HG03460 (cell line): ENCODE measurements around the gene XPO1.
A peak's percentile ranks its signal among the peaks of the same experiment; 100 is the strongest.
"Not testable (repeated sequence)": the region's sequence is repeated elsewhere in the genome, so short reads cannot be mapped to it uniquely, and the experiment has no call there.

Experiments
- ATAC-seq: cut with Tn5 transposase; IDR thresholded peaks from one replicate; pipeline ENCODE4 v1.9.1; 2021; ENCODE audit not compliant: unreplicated experiment

The XPO1 gene, protein sequence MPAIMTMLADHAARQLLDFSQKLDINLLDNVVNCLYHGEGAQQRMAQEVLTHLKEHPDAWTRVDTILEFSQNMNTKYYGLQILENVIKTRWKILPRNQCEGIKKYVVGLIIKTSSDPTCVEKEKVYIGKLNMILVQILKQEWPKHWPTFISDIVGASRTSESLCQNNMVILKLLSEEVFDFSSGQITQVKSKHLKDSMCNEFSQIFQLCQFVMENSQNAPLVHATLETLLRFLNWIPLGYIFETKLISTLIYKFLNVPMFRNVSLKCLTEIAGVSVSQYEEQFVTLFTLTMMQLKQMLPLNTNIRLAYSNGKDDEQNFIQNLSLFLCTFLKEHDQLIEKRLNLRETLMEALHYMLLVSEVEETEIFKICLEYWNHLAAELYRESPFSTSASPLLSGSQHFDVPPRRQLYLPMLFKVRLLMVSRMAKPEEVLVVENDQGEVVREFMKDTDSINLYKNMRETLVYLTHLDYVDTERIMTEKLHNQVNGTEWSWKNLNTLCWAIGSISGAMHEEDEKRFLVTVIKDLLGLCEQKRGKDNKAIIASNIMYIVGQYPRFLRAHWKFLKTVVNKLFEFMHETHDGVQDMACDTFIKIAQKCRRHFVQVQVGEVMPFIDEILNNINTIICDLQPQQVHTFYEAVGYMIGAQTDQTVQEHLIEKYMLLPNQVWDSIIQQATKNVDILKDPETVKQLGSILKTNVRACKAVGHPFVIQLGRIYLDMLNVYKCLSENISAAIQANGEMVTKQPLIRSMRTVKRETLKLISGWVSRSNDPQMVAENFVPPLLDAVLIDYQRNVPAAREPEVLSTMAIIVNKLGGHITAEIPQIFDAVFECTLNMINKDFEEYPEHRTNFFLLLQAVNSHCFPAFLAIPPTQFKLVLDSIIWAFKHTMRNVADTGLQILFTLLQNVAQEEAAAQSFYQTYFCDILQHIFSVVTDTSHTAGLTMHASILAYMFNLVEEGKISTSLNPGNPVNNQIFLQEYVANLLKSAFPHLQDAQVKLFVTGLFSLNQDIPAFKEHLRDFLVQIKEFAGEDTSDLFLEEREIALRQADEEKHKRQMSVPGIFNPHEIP (N-terminal part only)

DNA sequence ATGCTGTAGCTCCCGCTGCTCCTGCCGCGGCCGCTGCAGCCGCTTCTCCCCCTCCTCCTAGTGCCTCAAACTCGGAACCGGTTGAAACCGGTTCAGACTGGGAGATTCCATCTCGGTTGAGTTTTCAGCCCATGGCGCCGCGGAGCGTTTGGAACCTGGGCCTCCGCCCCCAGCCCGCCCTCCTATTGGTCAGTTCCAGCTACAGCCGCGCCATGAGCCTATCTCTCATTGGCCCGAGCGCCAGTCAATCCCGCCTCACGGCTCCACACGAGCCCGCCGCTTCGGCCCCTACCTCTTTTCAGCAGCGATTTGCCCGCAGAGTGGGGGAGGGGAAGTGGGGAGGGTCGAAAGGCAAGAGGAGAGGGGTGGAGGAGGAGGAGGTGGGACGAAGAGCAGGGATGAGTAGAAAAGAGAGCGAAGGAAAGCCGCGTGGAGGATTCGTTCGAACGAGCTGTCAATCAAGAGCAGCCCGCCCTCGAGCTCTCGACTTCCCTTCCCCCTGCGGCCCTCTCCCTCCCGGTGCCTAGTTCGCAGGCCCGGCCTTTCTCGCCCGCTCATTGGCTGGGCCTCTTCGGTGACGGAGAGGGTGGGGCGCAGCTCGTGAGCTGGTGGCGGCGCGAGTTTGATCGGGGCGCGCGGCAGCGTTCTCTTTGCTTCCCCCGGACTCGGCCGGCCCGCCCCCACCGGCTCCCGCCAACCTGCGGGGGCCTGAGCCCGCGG, at the start of gene XPO1:
XPO1 (minus strand) TSS at position 157 of the 720 bp plus-strand sequence. CDS start 4,459 bp downstream, outside the sequence.
- peak; percentile 79 for ATAC-seq

DNA sequence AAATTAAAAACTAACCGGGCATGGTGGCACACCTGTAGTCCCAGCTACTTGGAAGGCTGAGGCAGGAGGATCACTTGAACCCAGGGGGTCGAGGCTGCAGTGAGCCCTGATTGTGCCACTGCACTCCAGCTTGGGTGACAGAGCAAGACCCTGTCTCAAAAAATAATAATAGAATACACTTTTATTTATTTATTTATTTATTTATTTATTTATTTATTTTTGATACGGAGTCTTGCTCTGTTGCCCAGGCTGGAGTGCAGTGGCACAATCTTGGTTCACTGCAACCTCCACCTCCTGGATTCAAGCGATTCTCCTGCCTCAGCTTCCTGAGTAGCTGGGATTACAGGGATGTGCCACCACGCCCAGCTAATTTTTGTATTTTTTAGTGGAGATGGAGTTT, 48.8 kb upstream of the XPO1 start:
- not testable (repeated sequence) for ATAC-seq

DNA sequence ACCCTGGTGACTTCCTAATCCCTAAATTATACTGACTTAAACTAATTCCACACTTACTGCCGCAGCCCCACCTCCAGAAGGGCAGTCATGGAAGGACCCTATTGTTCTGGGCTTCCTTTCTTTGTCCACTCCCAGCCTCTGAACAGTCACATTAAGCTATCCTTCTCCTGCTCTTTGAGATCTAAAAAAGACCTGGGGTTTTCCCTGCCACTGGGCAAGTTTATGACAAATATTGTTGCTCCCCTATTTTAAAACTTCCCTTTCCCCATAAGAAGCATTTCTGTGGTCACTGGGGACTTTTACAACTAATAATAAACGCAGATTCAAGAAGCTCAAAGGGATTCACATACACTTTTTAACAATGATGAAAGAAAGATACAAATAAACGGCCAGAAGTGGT, 47.2 kb upstream of the XPO1 start:
- no peak for ATAC-seq

DNA sequence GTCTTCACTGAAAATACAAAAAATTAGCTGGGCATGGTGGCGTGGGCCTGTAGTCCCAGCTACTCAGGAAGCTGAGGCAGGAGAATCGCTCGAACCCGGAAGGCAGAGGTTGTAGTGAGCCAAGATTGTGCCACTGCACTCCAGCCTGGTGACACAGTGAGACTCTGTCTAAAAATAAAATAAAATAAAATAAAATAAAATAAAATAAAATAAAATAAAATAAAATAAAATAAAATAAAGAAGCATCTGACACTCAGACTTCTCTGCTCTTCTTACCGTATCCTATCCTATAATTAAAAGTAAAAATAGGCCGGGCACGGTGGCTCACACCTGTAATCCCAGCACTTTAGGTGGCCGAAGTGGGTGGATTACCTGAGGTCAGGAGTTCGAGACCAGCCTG, 46.2 kb upstream of the XPO1 start:
- ATAC-seq, result not testable (repeated sequence)

DNA sequence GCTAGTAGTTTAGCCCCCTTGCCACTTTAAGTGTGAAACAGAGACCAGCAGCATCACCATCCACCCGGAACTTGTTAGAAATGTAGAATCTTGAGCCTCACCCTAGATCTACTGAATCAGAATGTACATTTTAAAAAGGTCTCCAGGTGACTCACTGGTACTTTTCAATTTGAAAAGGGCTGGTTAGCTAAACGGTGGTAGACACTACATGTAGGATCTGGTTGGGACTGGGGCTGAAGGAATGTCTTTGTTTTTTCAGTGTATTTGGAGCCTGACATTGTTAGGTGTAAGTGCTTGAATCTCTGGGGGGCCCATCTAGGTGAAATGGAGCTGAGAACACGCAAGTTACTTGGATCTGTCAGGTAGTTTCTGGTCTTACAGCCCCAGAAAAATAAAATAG, 44.0 kb upstream of the XPO1 start:
- no peak for ATAC-seq

DNA sequence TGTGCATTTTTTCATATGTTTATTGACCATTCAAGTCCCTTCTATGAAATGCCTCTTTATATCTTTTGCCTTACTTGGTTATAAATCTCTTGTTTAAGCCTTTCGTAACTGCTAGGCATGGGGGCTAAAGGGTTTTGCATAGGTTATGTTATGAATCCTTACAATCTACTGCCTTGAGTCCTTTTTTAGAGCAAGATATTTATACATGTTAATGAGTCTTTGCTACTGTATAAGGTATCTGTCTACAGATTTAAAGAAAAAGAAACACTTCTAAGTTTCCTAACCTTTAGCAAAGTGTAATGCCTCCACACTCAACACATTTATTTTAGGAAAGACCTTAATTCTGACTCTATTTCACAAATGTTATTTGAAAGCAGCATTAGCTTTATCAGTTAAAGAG, 43.6 kb upstream of the XPO1 start:
- no peak for ATAC-seq

DNA sequence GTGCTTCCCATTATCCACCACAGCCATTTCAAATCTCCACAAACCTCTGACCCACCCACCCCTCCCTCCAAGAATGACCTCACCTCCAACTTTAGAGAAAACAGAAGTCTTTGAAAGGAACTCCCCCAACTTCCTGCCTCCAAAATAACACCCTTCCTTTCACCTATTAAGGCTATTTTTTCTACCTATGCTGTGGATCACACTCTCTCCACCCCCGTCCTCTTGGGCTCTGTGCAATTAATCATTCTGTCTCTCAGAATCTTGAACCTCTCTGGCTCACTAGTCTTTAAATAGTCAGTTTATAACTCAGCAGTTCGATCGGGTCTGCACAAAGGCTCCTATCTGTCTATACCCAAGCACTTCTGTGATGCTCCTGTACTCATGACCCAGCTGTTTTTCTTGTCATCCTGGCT, 37.3 kb upstream of the XPO1 start:
- ATAC-seq, result no peak

DNA sequence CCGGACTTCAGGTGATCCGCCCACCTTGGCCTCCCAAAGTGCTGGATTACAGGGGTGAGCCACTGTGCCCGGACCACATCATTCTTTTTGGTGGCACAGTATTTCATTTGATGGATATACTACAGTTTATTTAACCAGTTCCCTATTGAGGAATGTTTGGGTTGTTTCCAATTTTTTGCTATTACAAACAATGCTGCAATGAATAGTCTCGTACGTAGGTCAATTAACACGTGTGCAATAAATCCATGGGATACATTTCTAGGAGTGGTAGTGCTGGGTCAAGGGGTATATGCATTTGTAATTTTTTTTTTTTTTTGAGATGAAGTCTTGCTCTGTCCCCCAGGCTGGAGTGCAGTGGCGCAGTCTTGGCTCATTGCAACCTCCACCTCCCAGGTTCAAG, 28.4 kb upstream of the XPO1 start:
- ATAC-seq, result no peak

DNA sequence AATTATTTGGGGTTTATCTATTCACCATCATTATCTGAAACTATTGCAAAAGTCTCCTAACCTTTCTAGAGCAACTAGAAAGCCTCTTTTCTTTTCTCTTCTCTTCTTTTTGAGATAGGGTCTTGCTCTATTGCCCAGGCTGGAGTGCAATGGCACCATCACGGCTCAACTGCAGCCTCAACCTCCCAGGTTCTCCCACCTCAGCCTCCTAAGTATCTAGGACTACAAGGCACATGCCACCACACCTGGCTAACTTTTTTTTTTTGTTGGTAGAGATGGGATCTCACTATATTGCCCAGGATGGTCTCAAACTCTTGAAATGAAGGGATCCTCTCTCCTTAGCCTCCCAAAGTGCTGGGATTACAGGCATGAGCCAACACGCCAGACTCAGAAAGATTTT, 24.5 kb upstream of the XPO1 start:
- no peak for ATAC-seq

DNA sequence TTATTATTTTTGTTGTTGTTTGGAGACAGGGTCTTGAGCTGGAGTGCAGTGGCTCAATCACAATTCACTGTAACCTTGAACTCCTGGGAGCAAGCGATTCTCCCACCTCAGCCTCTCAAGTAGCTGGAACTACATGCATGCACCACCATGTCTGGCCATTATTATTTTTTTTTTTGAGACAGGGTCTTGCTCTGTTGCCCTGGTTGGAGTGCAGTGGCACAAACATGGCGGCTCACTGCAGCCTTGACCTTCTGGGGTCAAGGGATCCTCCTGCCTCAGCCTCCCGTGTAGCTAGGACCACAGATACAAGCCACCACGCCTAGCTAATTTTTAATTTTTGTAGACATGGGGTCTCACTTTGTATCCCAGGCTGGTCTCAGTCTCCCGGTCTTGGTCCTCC, 20.0 kb upstream of the XPO1 start:
- no peak for ATAC-seq

DNA sequence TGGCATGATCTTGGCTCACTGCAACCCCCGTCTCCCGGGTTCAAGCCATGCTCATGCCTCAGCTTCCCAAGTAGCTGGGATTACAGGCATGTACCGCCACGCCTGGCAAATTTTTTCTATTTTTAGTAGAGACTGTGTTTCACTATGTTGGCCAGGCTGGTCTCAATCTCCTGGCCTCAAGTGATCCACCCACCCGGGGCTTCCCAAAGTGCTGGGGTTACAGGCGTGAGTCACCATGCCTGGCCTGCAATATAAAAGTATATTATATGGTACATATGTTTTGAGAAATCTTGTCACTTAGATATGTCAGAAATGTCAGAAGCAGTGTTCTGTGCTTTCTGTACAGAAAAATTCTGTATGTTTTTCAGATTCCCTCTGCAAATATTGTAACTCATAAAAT, 19.2 kb upstream of the XPO1 start:
- no peak for ATAC-seq

DNA sequence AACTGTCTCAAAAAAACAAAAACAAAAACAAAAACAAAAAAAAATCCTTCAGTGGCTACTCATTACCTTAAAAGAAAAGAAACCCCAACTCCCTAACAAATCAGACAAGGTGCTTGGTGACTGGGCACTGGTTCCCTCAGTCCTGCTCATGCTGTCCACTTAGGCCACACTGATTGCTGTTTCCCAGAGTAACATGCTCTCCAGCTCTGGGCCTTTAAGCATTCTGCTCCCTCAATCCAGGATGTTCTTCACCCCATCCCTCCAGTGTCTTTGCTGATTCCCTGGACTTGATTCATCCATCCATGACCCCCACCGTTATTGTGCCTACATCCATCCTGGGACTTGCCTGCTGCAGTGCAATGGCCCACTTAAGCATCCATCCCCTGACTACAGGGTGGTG, 16.4 kb upstream of the XPO1 start:
- ATAC-seq, result no peak

DNA sequence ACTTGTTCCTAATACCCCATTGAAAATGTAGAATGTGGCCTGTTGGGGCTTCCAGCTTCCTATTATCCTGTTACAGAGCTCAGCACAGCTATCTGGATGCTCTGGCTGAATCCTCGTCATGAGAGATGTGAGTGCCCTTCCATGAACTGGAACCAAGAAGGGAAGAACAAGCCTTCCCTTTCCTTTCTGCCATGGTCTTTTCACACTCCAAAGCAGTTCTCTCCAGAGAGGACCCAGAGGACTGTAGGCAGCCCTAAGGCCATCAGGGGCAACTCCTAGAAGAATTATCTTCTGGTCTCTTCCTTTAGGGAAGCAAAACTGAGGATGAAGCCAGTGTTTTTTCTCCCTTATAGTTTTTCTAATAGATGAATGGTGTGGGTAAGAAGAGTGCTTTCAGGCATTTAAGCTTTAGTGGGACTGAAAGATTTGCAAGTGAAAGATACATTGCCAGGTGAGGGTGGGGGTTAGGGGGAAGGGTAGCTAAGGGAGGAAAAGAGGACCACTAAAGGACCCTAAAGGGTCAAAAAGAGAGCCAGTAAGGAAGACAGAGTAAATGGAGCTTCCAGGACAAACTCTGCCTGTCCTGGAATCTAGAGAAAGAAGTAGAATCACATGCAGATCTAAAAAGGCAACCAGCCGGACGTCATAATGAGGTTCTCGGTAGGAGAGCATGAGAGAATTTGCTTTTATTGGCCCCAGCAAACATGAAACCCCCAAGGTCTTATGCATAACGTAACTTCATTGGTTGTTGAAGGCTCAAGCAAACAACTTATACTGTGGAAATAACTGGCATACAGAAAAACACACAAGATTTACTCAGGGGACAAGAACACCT, 12.4 kb upstream of the XPO1 start:
- ATAC-seq, result no peak

DNA sequence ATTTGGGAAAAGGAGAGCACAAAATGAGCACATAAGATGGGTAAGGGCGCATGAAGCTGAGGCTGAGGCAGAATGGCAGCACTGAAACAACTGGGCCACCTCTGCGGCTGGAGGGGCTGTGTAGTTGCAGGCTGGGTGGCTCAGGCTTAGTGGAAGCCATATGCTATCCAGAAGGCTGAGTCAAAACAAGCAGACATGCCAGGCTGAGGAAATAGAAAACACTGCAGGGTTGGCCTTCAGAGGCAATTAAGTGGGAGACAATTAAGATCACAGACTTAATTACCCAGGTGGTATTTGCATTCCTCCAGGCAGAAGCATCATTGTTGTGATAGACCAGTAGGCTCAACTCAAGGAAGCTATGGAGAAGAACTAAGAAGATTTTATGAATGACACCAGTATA, 11.4 kb upstream of the XPO1 start:
- ATAC-seq, result no peak

DNA sequence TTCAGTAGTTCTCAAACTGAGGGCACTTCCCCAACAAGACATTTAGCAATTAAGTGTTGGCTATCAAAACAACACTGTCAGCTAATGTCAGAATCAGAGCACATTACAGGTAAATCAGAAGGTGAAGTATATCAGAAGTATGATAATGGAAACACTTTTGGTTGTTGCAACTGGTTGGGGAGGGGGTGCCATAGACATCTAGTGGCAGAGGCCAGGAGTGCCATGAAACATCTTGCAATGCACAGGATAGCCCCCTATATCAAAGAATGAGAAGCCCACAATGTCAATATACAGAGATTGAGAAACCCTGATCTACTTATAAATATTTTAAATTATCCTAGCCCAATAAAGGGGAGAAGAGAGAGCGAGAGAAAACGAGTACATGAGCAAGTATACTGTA, 4.9 kb upstream of the XPO1 start:
- no peak for ATAC-seq

DNA sequence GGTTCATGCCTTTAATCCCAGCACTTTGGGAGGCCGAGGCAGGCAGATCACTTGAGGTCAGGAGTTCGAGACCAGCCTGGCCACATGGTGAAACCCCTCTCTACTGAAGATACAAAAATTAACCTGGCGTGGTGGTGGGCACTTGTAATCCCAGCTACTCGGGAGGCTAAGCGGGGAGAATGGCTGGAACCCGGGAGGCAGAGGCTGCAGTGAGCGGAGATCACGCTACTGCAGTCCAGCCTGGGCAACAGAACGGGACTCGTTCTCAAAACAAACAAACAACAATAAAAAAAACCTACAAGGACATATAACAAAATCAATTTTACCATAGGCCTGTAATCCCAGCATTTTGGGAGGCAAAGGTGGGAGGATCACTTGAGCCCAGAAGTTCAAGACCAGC, 2.0 kb upstream of the XPO1 start:
- ATAC-seq, result not testable (repeated sequence)

DNA sequence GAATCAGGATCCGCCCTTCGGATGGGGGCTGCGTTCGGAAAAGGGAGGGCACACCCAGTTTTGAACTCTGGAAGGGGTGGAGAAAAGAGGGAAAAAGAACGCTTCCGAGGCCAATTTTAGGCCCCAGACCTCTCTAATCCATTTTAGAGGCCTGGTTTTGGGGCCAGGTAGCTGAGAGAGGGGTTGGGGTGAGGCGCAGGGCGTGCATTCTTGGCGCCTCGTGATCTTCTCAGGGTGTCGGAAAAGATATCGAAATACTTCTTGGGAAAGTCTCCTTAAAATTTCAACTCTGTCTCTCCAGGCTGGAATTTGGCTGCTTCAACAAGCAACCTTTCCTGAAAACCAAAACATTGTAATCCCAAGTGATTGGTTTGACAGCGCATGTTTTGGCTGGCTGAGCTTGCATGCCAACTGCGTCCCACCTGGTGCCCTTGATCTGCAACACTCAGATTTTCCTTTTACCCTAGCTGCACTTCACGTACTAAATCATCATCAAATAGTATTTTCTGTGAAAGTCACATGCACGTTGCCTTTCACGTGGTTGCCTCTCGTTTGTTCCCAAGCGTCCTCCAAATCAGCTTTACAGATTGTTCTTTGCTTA, 864 bp upstream of the XPO1 start:
- ATAC-seq, result no peak

DNA sequence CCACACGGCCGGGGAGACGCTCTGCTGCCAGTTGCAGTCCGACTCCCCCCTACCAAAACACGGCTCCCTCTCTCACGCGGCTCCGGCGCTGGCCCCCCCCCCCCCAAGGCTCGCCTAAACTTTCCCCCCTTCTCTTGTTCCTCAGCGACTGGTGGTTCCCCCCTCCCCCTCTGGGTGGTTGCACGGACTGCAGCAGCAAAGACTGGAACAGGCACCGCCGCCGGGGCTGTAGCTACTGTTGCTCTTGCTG, 281 bp downstream of the XPO1 start:
- ATAC-seq, result no peak

DNA sequence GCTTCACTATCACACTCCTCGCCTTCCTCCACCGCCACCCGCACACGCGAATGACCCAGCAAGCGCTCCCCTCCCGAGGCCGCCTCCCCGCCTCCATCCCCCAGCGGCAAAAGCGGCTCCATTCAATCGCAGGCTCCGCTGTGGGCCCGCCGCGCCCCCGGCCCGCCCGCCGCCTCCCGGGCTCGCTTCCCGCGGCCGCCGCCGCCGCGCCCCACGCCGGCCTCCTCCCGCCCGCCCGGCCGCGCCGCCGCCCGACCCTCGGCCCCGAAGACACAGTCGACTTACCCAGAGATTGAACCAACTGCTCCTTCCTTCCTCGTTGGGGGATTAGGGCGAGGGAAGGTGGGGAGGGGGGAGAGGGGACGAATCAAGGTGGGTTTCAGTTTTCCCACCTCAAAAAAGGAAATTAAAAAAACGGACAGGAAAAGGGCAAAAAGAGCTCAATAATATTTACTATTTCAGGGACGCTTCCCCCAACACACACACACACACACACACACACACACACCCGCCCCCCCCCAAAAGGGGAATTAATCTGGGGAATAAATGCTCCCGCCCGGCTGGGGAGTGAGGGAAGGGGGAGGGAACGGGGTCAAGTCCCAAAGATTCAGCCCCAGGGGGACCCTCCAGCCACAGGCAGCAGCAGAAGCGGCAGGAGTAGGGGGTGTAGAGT, 743 bp downstream of the XPO1 start:
- ATAC-seq, result no peak
